ENCODE results near the gene FSTL4.

FSTL4 gene

GRCh38 chr5:133474851-133475590, 137.3 kb downstream of the FSTL4 start:
- no peak for DNase-seq

GRCh38 chr5:133473291-133473690, 139.1 kb downstream of the FSTL4 start:
- DNase-seq, result no peak

- DNase-seq, result no peak
Measured at GRCh38 chr5:133472829-133473228, 139.5 kb downstream of the FSTL4 start.

- no peak for DNase-seq
Measured at GRCh38 chr5:133471699-133472098, 140.6 kb downstream of the FSTL4 start.

- DNase-seq, result no peak
Measured at GRCh38 chr5:133470841-133471240, 141.5 kb downstream of the FSTL4 start.

- DNase-seq, result no peak
Measured at GRCh38 chr5:133469846-133470245, 142.5 kb downstream of the FSTL4 start.

GRCh38 chr5:133469252-133469651, 143.1 kb downstream of the FSTL4 start:
- no peak for DNase-seq

GRCh38 chr5:133468596-133468995, 143.7 kb downstream of the FSTL4 start:
- no peak for DNase-seq

GRCh38 chr5:133467826-133468463, 144.4 kb downstream of the FSTL4 start:
- DNase-seq, result peak; percentile 31 to 76

GRCh38 chr5:133467335-133467779, 145.0 kb downstream of the FSTL4 start:
- no peak for DNase-seq

- no peak for DNase-seq
Measured at GRCh38 chr5:133466556-133467334, 145.6 kb downstream of the FSTL4 start.

- DNase-seq, result no peak
Measured at GRCh38 chr5:133464013-133464412, 148.3 kb downstream of the FSTL4 start.

GRCh38 chr5:133461796-133462516, 150.4 kb downstream of the FSTL4 start:
- DNase-seq, result no peak

- DNase-seq, result no peak
Measured at GRCh38 chr5:133460172-133460758, 152.1 kb downstream of the FSTL4 start.

- DNase-seq, result no peak
Measured at GRCh38 chr5:133459474-133460160, 152.7 kb downstream of the FSTL4 start.

- no peak for DNase-seq
Measured at GRCh38 chr5:133458435-133458834, 153.9 kb downstream of the FSTL4 start.

GRCh38 chr5:133457439-133458355, 154.6 kb downstream of the FSTL4 start:
- DNase-seq, result no peak

GRCh38 chr5:133456933-133457402, 155.4 kb downstream of the FSTL4 start:
- DNase-seq, result no peak

GRCh38 chr5:133455676-133456075, 156.7 kb downstream of the FSTL4 start:
- no peak for DNase-seq

- DNase-seq, result no peak
Measured at GRCh38 chr5:133454442-133454841, 157.9 kb downstream of the FSTL4 start.

- no peak for DNase-seq
Measured at GRCh38 chr5:133453831-133454230, 158.5 kb downstream of the FSTL4 start.

Measured in NCI-H2081 (cell line).